Muscle layer of colon (tissue), 2 donors: ENCODE data around the gene LSM2.

Experiments used
- H3K27ac ChIP-seq: one replicate; pipeline ENCODE4 v1.7.0; 2013; ENCODE audit warnings: low read depth, mild to moderate bottlenecking, low read length, moderate library complexity
- H3K27me3 ChIP-seq, 2 donors: one replicate each; pipeline ENCODE4 v1.7.0; 2013; ENCODE audit warnings: low read length in 2 of 2, mild to moderate bottlenecking in 2 of 2; ENCODE audit not compliant: insufficient read depth in 2 of 2, control insufficient read depth in 1 of 2
- H3K36me3 ChIP-seq: one replicate; pipeline ENCODE4 v1.7.0; 2013; ENCODE audit warnings: mild to moderate bottlenecking, low read length; ENCODE audit not compliant: insufficient read depth
- H3K4me1 ChIP-seq: one replicate; pipeline ENCODE4 v1.7.0; 2013; ENCODE audit warnings: mild to moderate bottlenecking, low read length; ENCODE audit not compliant: insufficient read depth
- H3K4me3 ChIP-seq, 2 donors: one replicate each; pipeline ENCODE4 v1.7.0; 2013; ENCODE audit warnings: low read length in 2 of 2, low read depth in 1 of 2, mild to moderate bottlenecking in 1 of 2, moderate library complexity in 1 of 2
- H3K9ac ChIP-seq: one replicate; pipeline ENCODE4 v1.7.0; 2013; ENCODE audit warnings: low read length
- H3K9me3 ChIP-seq: one replicate; pipeline ENCODE4 v1.7.0; 2013; ENCODE audit warnings: mild to moderate bottlenecking, low read length
- donor health status: abdominal sarcoma.
- donor health status: Adenocarcinoma of cecum.

The LSM2 gene

DNA sequence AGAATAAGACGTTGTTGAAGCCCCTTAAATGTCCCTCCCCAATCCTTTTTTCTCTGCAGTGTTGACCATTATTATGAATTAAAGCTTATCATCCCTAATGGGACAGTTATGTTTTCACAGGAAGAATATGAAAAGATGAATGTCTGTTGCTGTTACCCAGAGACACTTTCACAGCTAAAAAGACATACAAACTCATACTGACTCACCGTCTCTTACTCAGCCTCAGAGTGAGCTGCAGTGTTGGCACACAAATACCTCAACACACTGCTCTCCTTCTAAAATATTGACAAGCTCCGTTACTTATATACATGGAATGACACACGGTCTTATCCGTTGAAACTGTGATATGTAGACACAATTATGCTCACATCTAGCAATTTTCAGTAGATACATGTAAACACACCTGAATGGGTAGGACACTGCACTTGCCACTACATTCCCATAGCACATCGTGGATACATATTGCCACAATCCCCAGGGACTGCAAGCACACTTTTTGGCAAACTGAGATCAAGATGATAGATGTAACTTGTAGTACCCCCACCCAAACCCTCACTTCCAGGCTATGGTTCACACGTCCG is 53.9 kb downstream of the LSM2 start:
- Histone ChIP-seq H3K36me3 (no peaks in the 10 kb centered on the region), H3K9ac (no peak overlapping the region), H3K27me3 (no peaks in the 10 kb centered on the region), H3K4me1 (no peaks in the 10 kb centered on the region), H3K9me3 (no peaks in the 10 kb centered on the region), H3K27ac (no peak overlapping the region), H3K4me3 (no peak overlapping the region)

GRCh38 chr6:31750411-31751022 is 56.2 kb downstream of the LSM2 start:
- Histone ChIP-seq H3K27me3 (no peaks in the 10 kb centered on the region), H3K9ac (no peak overlapping the region), H3K27ac (no peak overlapping the region), H3K4me3 (no peak overlapping the region), H3K4me1 (peaks cover 7% of the 10 kb centered on the region), H3K36me3 (no peaks in the 10 kb centered on the region), H3K9me3 (no peaks in the 10 kb centered on the region)

DNA sequence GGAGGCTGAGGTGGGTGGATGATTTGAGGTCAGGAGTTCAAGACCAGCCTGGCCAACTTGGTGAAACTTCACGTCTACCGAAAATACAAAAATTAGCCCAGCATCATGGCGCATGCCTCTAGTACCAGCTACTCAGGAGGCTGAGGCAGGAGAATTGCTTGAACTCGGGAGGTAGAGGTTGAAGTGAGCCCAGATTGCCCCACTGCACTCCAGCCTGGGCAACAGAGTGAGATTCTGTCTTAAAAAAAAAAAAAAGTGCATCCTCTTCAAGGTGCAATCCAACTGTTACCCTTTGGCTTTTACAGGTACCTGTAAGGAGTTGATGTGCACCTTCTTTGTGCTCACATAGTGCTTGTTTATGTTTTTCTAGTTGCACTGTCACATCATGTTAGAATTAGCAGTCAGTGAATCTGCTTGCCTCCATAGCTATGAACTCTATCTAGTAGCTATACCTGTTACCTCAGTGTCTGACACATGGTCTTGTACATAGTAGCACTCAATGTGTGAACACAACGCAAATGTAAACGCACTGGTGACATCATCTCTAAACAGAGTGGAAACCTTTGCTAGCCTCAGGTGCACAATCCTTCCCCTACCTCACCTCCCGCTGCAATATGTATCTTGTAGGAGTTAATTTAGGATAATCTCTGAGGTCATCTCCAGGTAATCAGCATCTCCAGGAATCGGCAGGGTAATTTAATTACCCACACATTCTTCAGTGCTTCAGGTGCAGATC is 57.3 kb downstream of the LSM2 start:
- Histone ChIP-seq H3K27ac (no peak overlapping the region), H3K4me3 (no peak overlapping the region), H3K36me3 (no peaks in the 10 kb centered on the region), H3K9ac (no peak overlapping the region), H3K9me3 (no peaks in the 10 kb centered on the region), H3K27me3 (no peaks in the 10 kb centered on the region), H3K4me1 (peaks cover 7% of the 10 kb centered on the region)
